B cell (primary cell): ENCODE data around the gene LHFPL4. TPM values are rescaled to one million over a fixed set of nuclear protein-coding genes. Genes with fewer than 3 reads are reported as not detected.

Experiments used
- ATAC-seq: fragments of 200-7000 bp; cut with Tn5 transposase; one replicate; pipeline ENCODE4 v1.10.0; 2021; ENCODE audit warnings: low read depth, mild to moderate bottlenecking, moderate number of reproducible peaks, moderate library complexity
- CTCF ChIA-PET: fragments of 350-600 bp; sonication (Branson Sonifier 250); formaldehyde crosslinking; loops from one replicate; lab custom pipeline; 2021; ENCODE audit warnings: antibody characterized with exemption, inconsistent platforms; lab: Charles Lee
- POLR2A ChIA-PET: fragments of 350-600 bp; sonication (Branson Sonifier 250); formaldehyde crosslinking; loops from one replicate; lab custom pipeline; 2021; ENCODE audit warnings: antibody characterized with exemption; lab: Charles Lee
- DNase-seq: peaks from one replicate; pipeline ENCODE4 v3.0.0; 2013
- H2AFZ ChIP-seq: 2 replicates; pipeline ENCODE4 v1.6.1; 2012; ENCODE audit warnings: mild to moderate bottlenecking, low read depth, low read length; ENCODE audit not compliant: insufficient read depth, poor library complexity, severe bottlenecking
- H3K27ac ChIP-seq, 2 donors: 1 replicate in 1 of 2; 2 replicates in 1 of 2; pipeline ENCODE4 v1.5.1; 2012 to 2013; ENCODE audit warnings: low read length in 2 of 2, mild to moderate bottlenecking in 2 of 2, moderate library complexity in 1 of 2
- H3K27me3 ChIP-seq, 4 experiments: fragments of 200-600 bp in 1 of 4; sonication (generic) in 1 of 4; replicated peaks in 1 of 4; 1 replicate in 2 of 4; 2 replicates in 2 of 4; pipeline versions ENCODE4 v1.6.1 to v1.7.0; 2013 to 2016; ENCODE audit warnings: low read length in 3 of 4, mild to moderate bottlenecking in 2 of 4, mixed read lengths in 1 of 4, moderate library complexity in 1 of 4; ENCODE audit not compliant: insufficient read depth in 4 of 4, control insufficient read depth in 3 of 4; ENCODE audit errors: control extremely low read depth in 1 of 4
- H3K36me3 ChIP-seq, 2 experiments: replicated peaks in 1 of 2; 1 replicate in 1 of 2; 2 replicates in 1 of 2; pipeline versions ENCODE4 v1.6.1 to v1.7.1; 2013; ENCODE audit warnings: low read length in 1 of 2; ENCODE audit not compliant: insufficient read depth in 2 of 2, control insufficient read depth in 1 of 2; ENCODE audit errors: control extremely low read depth in 1 of 2, extremely low read depth in 1 of 2
- H3K4me1 ChIP-seq, 2 donors: fragments of 200-600 bp in 1 of 2; sonication (generic) in 1 of 2; 1 replicate in 1 of 2; 2 replicates in 1 of 2; pipeline versions ENCODE4 v1.5.1 to v1.6.1; 2013 to 2017; ENCODE audit warnings: low read length in 2 of 2; ENCODE audit not compliant: control insufficient read depth in 2 of 2, insufficient read depth in 2 of 2
- H3K4me2 ChIP-seq: replicated peaks from 2 replicates; pipeline ENCODE3; 2012; ENCODE audit warnings: mild to moderate bottlenecking, low read depth, low read length; ENCODE audit not compliant: poor library complexity, severe bottlenecking
- H3K4me3 ChIP-seq, 5 experiments: fragments of 200-600 bp in 1 of 5; sonication (generic) in 1 of 5; 1 replicate in 3 of 5; 2 replicates in 2 of 5; pipeline versions ENCODE4 v1.5.1 to v1.7.0; 2011 to 2016; ENCODE audit warnings: low read length in 4 of 5, mild to moderate bottlenecking in 4 of 5, low read depth in 2 of 5, control low read depth in 1 of 5, moderate library complexity in 1 of 5; ENCODE audit not compliant: insufficient read depth in 1 of 5; ENCODE audit errors: control extremely low read depth in 1 of 5, extremely low read depth in 1 of 5
- H3K79me2 ChIP-seq: fragments of 200-600 bp; sonication (generic); one replicate; pipeline ENCODE4 v1.6.0; 2016; ENCODE audit warnings: low read length; ENCODE audit not compliant: control insufficient read depth, insufficient read depth
- H3K9ac ChIP-seq: fragments of 200-600 bp; sonication (generic); 2 replicates; pipeline ENCODE4 v1.6.1; 2017; ENCODE audit warnings: mild to moderate bottlenecking, low read length, moderate library complexity
- H3K9me3 ChIP-seq, 3 donors: one replicate each; pipeline versions ENCODE4 v1.6.1 to v1.7.1; 2013; ENCODE audit warnings: low read length in 2 of 3; ENCODE audit not compliant: control insufficient read depth in 2 of 3, insufficient read depth in 1 of 3; ENCODE audit errors: control extremely low read depth in 1 of 3
- H4K20me1 ChIP-seq: 2 replicates; pipeline ENCODE4 v1.6.0; 2012; ENCODE audit warnings: mild to moderate bottlenecking, low read length; ENCODE audit not compliant: insufficient read depth, control insufficient read depth, poor library complexity, severe bottlenecking
- H3K27ac Mint-ChIP-seq: one replicate; pipeline ENCODE4 v1.8.0; 2021; ENCODE audit warnings: mixed read lengths
- H3K27me3 Mint-ChIP-seq: one replicate; pipeline ENCODE4 v1.8.0; 2021; ENCODE audit warnings: mixed read lengths
- H3K4me1 Mint-ChIP-seq: one replicate; pipeline ENCODE4 v1.8.0; 2021; ENCODE audit warnings: mixed read lengths
- H3K4me3 Mint-ChIP-seq: one replicate; pipeline ENCODE4 v1.8.0; 2021; ENCODE audit warnings: mixed read lengths
- H3K9me3 Mint-ChIP-seq: one replicate; pipeline ENCODE4 v1.8.0; 2022; ENCODE audit warnings: mixed read lengths; ENCODE audit not compliant: insufficient read depth
- EZH2 ChIP-seq: IDR thresholded peaks from 2 replicates; pipeline ENCODE4 v1.6.1; 2012; ENCODE audit warnings: borderline replicate concordance, low read depth, mild to moderate bottlenecking, moderate library complexity, low read length; ENCODE audit not compliant: insufficient read depth, poor library complexity, severe bottlenecking
- WGBS: methylation state at CpG from one replicate; pipeline ENCODE4 v1.1.5; 2013; ENCODE audit warnings: missing lambda C conversion rate; ENCODE audit not compliant: insufficient coverage; 5-methylcytosine and 5-hydroxymethylcytosine counted together
- intact Hi-C: fragments of 100-400 bp; cut with micrococcal nuclease; formaldehyde crosslinking; loops from one replicate; pipeline ENCODE4 v1.10.0; 2022
- polyA plus RNA-seq: library from polyadenylated mRNA; depleted of rRNA; stranded (reverse); fragments of >200 nt; gene quantifications from 2 replicates; pipeline ENCODE4 v1.2.3, GENCODE V29; 2012
- total RNA-seq, 2 donors: library from RNA; stranded (reverse); fragments of 120-200 nt in 1 of 2; gene quantifications; 1 replicate in 1 of 2; 2 replicates in 1 of 2; pipeline versions ENCODE4 v1.2.3 to v1.2.4, GENCODE V29; 2013 to 2022
- TF ChIP-seq, protein P1 (sequence below): fragments of 200-600 bp; IDR thresholded peaks from one replicate; pipeline ENCODE4 v1.8.0; 2022; ENCODE audit warnings: antibody characterized with exemption, mild to moderate bottlenecking

The LHFPL4 gene
- total and polyA plus RNA-seq, 2 donors (not counting 1 experiment from before 2014, with no cell fraction given) = not detected

DNA sequence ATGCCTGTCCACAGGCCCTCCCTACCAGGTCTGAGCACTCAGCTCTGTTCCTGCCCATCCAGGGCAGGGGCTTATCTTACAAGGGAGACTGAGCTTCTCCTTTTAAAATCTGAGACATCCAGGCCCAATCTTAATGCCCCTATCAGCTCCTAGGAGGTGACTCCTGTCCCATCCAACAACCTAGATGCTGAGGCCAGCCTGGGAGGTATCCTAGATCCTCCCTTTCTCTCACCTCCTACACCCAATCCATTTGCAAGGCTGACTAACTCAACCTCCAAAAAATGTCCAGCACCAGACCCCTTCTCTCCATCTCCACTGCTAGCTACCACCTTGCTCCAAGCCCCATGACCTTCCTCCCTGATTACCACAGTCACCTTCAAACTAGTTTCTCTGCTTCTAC is 17.4 kb downstream of the LHFPL4 start:
- no peaks in the 10 kb centered on the region for H3K4me1 Mint-ChIP-seq
- no peaks in the 10 kb centered on the region for H3K9me3 Mint-ChIP-seq
- Histone ChIP-seq H3K9me3 (no peaks in the 10 kb centered on the region), H4K20me1 (no peaks in the 10 kb centered on the region), H3K4me1 (no peaks in the 10 kb centered on the region), H3K4me3 (no peak overlapping the region), H3K27ac (no peak overlapping the region), H3K36me3 (no peaks in the 10 kb centered on the region), H3K79me2 (no peaks in the 10 kb centered on the region), H3K27me3 (peaks cover 0 to 6% (median 0%) of the 10 kb centered on the region in 4 experiments), H3K9ac (no peak overlapping the region), H3K4me2 (no peak overlapping the region), H2AFZ (no peak overlapping the region)
- H3K4me3 Mint-ChIP-seq = no peak overlapping the region
- no peak overlapping the region for H3K27ac Mint-ChIP-seq
- no peak for TF ChIP-seq EZH2
- TF ChIP-seq, protein P1, sequence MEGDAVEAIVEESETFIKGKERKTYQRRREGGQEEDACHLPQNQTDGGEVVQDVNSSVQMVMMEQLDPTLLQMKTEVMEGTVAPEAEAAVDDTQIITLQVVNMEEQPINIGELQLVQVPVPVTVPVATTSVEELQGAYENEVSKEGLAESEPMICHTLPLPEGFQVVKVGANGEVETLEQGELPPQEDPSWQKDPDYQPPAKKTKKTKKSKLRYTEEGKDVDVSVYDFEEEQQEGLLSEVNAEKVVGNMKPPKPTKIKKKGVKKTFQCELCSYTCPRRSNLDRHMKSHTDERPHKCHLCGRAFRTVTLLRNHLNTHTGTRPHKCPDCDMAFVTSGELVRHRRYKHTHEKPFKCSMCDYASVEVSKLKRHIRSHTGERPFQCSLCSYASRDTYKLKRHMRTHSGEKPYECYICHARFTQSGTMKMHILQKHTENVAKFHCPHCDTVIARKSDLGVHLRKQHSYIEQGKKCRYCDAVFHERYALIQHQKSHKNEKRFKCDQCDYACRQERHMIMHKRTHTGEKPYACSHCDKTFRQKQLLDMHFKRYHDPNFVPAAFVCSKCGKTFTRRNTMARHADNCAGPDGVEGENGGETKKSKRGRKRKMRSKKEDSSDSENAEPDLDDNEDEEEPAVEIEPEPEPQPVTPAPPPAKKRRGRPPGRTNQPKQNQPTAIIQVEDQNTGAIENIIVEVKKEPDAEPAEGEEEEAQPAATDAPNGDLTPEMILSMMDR = no peak
- DNase-seq (no peak), ATAC-seq (no peak)
- ChIA-PET POLR2A (no interaction called here), CTCF (no interaction called here)
- peaks cover 19% of the 10 kb centered on the region for H3K27me3 Mint-ChIP-seq
- intact Hi-C loops = no loop called here

DNA sequence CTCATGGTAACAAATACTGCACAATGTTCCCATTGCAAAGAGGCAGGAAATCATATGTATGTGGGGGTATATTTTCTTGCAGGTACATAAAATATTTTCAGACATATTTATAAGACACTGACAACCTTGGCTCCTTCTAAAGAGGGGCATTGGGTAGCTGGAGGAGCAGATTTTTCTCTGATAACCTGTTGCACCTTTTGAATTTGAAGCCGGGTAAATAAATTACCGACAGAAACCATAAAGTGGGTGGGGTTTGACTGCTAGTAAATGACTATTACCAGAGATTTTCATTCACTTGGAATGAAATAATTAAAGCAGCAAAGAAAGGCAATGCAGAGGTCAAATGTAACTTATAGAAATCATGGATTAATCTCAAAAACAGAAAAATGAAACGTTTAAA is 19.2 kb downstream of the LHFPL4 start:
- intact Hi-C loops = no loop called here
- no peak overlapping the region for H2AFZ ChIP-seq
- H3K79me2 ChIP-seq = no peaks in the 10 kb centered on the region
- no peak overlapping the region for H3K27ac ChIP-seq
- Mint-ChIP-seq H3K4me3 (no peak overlapping the region), H3K4me1 (no peaks in the 10 kb centered on the region), H3K9me3 (no peaks in the 10 kb centered on the region), H3K27ac (no peak overlapping the region), H3K27me3 (peaks cover 22% of the 10 kb centered on the region)
- ChIA-PET CTCF (no interaction called here), POLR2A (no interaction called here)
- H3K36me3 ChIP-seq = no peaks in the 10 kb centered on the region
- TF ChIP-seq EZH2 = no peak
- TF ChIP-seq, protein P1 = no peak
- no peak for ATAC-seq
- H4K20me1 ChIP-seq = no peaks in the 10 kb centered on the region
- H3K4me3 ChIP-seq = no peak overlapping the region
- H3K9ac ChIP-seq = no peak overlapping the region
- no peak for DNase-seq
- H3K4me1 ChIP-seq = no peaks in the 10 kb centered on the region
- WGBS = 100% methylated on average over 1 of the region's 3 CpGs
- H3K27me3 ChIP-seq = peaks cover 0 to 6% (median 0%) of the 10 kb centered on the region in 4 experiments
- no peaks in the 10 kb centered on the region for H3K9me3 ChIP-seq
- H3K4me2 ChIP-seq = no peak overlapping the region
